Hematopoietic multipotent progenitor cell treated with erythropoietin and hydrocortisone succinate and interleukin-3 and kit ligand, for 17 days (in vitro differentiated cells): ENCODE data around the gene MMS22L.
"Not testable (repeated sequence)": the region's sequence is repeated elsewhere in the genome, so short reads cannot be mapped to it uniquely, and the experiment has no call there.

Experiments
- DNase-seq: peaks from one replicate; pipeline ENCODE4 v3.0.0-alpha.2; 2015; ENCODE audit warnings: low spot score

The MMS22L gene

DNA sequence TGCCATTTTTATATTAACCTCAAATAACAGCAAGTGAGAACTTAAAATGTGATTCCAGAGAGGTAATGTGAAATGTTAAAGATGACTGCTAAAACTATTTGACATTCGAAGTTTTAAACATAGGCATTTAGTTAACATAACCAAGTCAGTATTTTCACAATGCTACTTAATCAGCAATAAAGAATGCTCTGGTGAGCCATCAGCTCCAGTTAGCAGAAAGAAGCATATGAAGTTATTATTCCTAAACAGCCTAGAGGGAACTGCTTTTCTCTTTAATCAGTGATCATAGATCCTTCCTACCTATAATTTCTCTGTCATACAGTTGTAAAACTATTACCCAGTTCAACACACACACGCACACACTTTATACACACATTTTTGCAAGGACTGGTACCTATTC lies 60.1 kb downstream of the MMS22L start:
- no peak for DNase-seq

DNA sequence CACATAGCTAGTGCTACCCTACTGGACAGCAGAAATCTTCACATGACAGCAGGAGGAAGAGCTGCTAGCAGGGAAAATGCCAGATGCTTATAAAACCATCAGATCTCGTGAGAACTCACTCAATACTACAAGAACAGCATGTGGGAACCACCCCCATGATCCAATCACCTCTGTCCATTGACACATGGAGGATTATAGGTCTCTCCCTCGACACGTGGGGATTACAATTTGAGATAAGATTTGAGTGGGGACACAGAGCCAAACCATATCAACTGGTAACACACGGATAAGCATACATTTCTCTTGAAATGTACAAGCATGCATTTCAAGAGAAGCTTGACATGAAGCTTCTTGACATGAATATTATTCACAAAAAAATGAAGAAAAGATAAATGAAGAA lies 64.1 kb downstream of the MMS22L start:
- DNase-seq, result no peak

- peak; percentile 29 for DNase-seq
Measured at GRCh38 chr6:97215157-97215769, 67.8 kb downstream of the MMS22L start.

- no peak for DNase-seq
Measured at GRCh38 chr6:97214671-97215070, 68.3 kb downstream of the MMS22L start.

DNA sequence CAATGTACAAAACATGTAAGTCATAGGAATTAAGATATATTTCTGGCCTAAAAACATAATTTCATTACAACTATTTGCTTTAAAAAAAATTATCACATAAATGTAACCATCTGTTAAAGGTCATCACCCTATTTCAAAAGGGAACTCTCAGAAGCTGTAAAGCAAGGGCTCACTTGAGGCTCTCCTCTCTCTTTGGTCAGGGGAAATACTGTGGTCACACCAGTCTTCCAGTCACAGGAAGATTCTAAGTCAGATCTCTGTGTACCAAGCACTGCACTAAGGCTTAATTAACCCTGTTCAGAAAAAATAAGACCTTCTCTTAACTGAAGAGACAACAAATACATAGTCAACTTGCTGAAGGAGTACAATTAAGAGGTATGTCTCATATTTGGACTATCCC lies 75.6 kb downstream of the MMS22L start:
- DNase-seq, result no peak

DNA sequence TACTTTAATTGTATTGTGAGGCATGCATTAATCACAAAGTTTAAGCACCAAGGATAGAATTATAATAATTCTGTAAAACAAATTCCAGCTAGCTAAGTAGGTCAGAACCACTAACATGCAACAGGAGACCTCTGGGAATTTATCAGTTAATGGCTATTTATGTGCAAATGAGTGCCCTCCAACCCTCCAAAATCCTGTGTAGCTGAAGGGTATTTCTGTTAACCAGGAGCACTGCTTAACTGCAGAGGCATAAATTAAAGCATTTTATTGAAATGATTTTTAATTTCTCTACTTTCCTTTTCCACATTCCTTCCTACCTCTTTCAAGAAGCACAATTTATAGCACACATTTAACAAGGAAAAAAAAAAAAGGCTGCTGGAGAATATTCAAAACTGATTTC lies 77.0 kb downstream of the MMS22L start:
- DNase-seq, result no peak

DNA sequence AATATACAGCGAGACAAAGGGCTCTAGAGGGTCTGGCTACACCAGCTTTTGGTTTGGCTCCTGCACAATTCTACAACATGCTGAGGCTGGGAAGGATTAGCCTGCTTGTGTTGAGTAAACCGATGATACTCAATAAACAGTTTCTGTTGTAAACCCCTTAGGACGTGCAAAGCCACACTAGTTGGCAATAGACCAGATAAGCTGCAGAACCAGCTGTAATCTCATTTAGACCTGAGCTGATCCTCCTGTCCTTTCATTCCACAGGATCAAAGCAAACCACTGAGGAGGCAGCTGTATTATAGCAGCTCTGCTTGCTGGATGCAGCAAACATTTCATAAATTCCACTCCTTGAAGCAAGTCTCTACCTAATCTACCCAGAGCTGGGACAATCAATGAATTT lies 79.7 kb downstream of the MMS22L start:
- DNase-seq, result no peak

GRCh38 chr6:97198046-97198565 lies 84.9 kb downstream of the MMS22L start:
- no peak for DNase-seq

DNA sequence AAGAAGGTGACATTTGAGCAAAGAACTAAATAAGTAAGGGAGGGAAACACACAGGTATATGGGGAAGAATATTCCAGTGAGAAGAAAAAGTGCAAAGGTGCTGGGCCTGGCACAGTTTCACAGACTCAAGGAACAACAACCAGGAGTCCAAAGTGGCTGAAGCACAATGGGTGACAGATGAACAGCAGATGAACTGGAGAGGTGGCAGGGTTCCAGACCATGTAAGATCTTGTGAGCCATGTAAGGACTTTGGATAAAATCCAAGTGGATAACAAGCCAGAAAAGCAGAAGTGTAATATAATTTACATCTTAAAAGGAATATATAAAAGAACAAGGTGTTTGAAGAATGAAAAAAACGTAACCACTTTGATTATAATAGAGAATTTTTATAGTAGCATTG lies 87.9 kb downstream of the MMS22L start:
- no peak for DNase-seq

GRCh38 chr6:97189767-97190166 lies 93.2 kb downstream of the MMS22L start:
- no peak for DNase-seq

DNA sequence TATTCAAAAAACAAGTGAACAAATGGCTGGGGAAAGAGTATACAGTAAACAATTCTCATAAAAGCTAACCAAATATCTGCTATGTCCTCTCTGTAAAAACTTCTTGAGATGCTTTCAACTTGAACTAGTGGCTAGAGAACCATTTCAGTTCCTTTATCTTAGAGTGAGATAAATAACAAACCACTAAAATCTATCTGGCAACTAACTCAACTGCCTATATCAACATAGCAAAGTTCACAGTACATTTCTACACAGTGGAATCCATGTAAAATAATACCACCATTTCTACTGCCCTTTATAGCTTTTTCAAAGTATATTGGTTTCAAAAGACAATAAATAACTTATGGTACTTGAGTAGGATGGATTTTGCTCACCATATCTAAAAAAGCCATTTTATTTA lies 95.1 kb downstream of the MMS22L start:
- DNase-seq, result no peak

DNA sequence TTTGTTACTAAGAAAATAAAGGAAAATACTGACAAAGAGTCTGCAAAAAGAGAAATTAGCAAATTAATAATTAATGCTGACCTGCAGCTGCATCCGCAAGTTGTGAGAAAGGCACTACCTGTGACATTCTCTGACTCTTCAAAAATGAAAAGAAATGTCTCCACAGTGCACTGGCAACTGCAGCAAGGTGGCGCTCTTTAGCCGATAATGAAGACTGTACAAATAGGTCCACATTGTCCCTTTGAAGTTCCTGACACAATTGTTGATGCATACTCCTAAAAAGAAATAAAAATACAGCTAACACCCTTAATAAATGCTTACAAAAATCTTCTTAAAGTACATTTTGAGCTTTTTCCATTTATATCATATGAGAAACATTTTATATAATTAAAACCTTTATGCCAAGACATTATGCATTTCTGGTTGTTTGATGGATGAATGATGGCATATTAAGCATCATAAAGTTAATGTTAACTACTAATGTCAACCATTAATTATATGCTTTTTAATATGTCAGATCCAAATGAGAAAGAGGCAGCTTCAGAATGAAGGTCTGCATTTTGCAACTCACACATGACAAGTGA lies 96.5 kb downstream of the MMS22L start:
- peak; percentile 73 for DNase-seq

DNA sequence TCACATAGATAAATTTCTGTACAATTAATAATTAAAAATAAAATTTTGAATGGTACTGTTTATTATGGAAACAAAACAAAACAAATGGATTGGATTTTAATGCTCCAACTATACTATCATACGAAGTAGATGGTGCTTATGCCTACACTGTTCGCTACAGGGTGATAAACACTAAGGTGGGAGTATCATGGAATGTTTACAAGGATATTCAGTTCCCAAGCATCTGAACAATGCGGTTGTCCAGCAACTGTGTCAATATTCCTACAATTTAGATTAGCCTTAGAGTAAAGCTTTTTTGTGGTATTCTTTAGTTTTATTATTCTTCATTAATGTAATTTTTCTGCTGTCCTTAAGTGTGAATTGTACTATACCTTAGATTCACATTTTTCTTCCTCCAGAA lies 105.1 kb downstream of the MMS22L start:
- no peak for DNase-seq

- DNase-seq, result no peak
Measured at GRCh38 chr6:97176468-97176867, 106.5 kb downstream of the MMS22L start.

GRCh38 chr6:97175806-97176205 lies 107.2 kb downstream of the MMS22L start:
- DNase-seq, result no peak

DNA sequence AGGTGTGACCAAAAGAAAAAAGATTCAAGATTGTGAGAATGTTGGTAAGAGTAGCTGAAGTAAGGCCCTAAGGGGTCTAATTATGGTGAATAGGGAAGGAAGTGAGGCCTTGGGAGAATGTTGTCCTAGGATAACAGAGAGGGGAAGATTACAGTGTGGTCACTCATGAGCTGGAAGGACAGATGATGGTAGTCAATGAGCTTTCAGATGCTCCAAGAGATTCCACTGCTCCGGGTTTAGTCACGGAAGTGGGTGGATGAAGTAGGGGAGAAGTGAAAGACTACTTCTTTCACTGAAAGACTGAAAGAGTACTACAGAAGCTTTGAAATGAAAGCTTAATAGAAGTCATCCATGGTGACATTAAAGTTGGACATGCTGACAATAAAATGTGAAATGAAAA lies 108.5 kb downstream of the MMS22L start:
- DNase-seq, result no peak

- DNase-seq, result no peak
Measured at GRCh38 chr6:97160280-97160679, 122.7 kb downstream of the MMS22L start.

DNA sequence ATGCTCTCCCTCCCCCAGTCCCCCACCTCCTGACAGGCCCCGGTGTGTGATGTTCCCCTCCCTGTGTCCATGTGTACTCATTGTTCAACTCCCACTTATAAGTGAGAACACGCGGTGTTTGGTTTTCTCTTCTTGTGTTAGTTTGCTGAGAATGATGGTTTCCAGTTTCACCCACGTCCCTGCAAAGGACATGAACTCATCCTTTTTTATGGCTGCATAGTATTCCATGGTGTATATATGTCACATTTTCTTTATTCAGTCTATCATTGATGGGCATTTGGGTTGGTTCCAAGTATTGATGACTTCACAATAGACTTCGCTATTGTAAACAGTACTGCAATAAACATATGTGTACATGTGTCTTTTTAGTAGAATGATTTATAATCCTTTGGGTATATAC lies 127.6 kb downstream of the MMS22L start:
- not testable (repeated sequence) for DNase-seq

GRCh38 chr6:97154015-97154414 lies 129.0 kb downstream of the MMS22L start:
- no peak for DNase-seq

GRCh38 chr6:97151601-97152000 lies 131.4 kb downstream of the MMS22L start:
- no peak for DNase-seq

GRCh38 chr6:97150932-97151331 lies 132.1 kb downstream of the MMS22L start:
- no peak for DNase-seq

DNA sequence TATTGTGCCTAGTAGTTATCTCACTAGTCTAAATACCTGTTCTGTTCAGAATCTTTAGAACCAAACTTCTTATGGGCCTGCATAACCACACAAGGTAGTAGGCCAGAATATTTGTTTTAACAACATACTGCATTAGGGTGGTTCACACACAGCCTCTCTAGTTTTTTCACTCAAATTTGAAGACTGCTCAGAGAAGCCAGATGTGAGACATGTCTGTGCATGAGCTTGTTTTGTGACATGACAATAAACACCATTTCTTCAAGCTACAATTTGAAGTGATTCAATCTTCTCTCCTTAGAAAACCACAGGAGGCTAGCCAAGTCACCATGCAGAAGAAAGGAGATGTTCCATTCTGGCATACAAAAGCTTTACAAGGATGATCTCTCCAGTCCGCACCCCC lies 135.6 kb downstream of the MMS22L start:
- DNase-seq, result no peak

GRCh38 chr6:97145691-97146090 lies 137.3 kb downstream of the MMS22L start:
- no peak for DNase-seq

- no peak for DNase-seq
Measured at GRCh38 chr6:97141756-97142155, 141.3 kb downstream of the MMS22L start.
